ENCODE results near the gene DNAJA2.

Gene DNAJA2

DNA sequence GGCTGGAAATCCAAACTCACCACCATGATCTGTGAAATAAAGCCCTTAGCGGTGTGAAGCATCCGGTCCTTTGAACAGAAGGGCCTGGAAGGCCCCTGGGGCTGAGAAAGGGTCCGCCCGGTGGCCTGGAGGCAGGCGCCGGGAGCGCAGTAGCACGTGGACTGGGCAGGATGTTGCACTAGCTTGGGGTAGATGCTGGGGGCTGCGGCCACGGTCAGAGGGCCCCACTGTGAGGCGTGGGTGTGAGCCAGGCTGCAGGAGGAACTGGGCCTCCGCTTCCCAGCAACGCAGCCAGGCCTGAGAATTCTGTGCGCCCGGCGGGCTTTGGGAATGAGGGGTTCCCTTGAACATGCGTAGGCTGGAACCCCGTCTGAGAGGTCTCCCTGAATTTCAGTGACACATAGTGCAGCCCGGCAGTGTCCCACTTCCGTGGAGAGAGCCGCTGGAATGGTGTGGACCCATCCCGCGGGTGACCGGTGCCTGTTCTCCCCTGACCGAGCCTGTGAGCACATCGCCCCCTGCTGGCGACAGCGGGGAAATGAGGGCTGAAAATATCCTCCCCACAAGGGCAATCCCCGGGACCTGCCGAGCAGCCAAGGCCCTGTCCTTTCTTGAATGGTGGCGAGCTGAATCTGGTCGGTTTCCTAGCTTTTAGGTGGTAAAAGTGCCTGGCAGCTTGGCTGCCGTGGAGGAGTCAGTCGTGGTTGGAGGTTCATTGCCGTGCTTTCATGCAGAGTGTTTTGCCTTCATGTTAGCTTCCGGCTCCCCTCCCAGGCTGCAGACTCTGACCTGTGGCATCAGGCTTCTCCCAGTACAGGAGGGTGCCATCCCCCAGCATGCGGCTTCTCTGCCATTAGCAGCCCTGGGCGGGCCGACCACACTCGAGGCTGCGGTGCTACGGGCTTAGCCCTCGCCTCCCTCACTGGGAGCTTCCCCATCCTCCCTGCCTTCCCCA is 43.8 kb downstream of the DNAJA2 start:
- in situ Hi-C loops (cut with MboI; ENCODE audit: low sequenced_read_pairs): no loop called here

DNA sequence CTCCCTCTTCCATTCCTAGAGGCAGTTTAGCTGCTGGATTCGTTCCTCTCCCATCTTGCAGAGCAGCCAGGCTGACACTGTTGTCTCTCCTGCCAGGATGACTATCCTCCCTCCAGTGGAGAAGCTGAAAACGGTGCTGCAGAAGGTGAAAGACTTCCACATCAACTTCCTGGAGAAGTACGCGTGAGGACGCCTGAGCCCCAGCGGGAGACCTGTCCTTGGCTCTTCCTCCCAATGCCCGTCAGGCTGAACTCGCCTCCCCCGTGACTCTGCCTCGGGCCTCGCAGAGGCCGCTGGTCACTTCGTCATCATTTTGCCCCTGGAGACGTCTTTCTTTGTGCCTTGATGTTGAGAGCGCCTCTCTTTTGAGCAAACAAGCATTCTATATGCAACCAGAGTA is 44.7 kb downstream of the DNAJA2 start:
- in situ Hi-C loops (cut with MboI; ENCODE audit: low sequenced_read_pairs): no loop called here

DNA sequence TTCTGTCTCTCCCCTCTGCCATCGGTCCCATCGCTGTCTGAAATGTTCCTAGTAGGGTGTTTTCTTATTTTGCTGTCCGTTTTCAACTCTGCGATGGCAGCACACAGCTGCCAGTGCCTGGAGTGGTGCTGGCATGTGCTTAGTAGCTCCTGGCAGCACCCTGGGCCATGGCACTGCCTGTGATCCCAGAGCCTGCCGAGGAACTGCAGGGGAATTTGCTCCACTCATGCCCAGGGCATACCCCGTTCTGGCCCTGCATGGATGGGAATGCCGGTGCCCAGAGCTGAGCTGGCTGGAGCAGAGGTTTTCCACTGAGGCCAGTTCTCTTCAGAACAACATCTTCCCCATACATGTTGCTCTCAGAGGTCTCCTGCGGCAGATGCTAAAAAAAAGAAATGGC is 46.2 kb downstream of the DNAJA2 start:
- in situ Hi-C loops (cut with MboI; ENCODE audit: low sequenced_read_pairs): no loop called here

DNA sequence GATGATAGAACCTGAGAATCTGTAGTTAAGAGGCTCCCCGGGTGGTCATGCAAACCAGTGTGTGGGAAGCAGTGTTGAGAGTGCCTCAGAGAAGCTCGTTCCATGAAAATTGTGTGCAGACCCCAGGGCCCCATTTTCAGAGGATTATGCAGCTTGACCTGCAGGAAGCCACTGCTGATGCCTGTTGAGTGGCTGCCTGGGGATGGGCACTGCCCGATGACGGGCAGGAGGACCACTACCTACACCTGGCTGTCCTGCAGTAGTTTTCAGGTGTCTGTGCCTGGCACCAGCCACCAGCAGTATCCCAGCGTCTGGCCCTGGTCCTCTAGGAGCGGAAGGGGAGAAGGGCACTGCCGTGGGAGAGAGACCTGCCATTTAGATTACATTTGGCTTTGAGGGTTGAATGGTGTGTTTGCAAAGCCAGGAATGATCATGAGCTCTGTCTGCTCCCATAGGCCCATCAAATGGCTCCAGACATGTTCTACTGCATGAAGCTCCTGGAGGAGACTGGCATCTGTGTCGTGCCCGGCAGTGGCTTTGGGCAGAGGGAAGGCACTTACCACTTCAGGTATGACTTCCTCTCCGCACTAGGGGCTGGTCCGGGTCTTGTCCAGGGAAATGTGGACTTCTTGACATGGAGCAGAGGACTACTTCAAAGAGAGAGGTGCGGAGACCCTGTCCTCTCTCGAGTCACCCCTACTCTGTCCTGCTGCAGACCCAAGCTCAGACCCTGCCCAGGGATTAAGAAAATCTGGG is 46.8 kb downstream of the DNAJA2 start:
- in situ Hi-C loops (cut with MboI; ENCODE audit: low sequenced_read_pairs): no loop called here

DNA sequence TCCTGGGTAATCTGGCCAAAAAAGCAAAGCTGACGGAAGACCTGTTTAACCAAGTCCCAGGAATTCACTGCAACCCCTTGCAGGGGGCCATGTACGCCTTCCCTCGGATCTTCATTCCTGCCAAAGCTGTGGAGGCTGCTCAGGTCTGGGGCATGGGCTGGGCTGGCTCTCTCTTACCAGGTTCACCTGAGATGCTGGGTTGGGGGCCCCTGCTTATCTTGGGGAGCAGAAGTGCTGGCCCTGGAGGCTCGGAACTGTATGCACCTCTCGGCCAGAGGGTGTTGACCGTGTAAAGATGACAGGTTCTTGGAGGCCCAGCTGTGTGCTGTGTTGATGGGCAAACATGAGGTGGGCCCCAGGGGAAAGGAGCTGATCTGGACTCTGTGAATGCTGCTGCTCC is 49.1 kb downstream of the DNAJA2 start:
- in situ Hi-C loops (cut with MboI; ENCODE audit: low sequenced_read_pairs): loop anchor here (25.0 kb wide), 1 partner anchor 262 kb away; no protein-coding TSS in a partner anchor

DNA sequence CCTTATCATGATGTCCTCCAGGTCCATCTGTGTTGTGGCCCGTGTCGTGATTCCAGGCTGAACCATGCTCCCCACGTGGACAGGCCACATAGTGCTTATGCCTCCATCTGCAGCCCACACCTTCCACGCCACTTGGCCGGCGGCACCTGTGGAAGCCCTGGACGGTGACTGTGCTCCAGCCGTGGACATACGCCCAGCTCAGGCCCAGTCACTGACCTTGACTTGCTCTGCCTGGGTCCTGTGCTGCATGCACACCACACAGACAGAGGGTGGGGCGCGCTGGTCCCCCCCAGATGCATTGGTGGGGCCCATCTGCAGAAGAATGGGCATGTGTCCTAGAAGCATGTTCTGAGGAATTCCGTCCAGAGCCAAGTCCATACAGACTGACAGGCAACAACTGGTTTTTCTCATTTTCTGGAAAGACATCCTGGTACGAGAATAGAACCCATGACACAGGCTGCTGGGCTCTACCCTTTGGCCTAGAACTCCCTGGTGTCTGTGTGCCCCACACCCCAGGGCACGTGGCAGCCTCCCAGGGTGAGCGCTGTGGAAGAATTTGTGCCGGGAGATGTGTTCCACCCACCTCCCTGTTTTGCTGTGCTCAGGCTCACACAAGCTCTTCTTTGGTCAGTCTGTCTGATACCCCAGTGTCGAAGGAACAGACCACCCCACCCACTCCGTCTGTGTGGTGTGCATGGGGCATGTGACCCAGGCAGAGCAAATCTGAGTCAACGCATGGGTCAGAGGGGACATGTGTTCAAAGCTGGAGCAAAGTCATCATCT is 49.8 kb downstream of the DNAJA2 start:
- in situ Hi-C loops (cut with MboI; ENCODE audit: low sequenced_read_pairs): loop anchor here (25.0 kb wide), 1 partner anchor 261 kb away; no protein-coding TSS in a partner anchor

DNA sequence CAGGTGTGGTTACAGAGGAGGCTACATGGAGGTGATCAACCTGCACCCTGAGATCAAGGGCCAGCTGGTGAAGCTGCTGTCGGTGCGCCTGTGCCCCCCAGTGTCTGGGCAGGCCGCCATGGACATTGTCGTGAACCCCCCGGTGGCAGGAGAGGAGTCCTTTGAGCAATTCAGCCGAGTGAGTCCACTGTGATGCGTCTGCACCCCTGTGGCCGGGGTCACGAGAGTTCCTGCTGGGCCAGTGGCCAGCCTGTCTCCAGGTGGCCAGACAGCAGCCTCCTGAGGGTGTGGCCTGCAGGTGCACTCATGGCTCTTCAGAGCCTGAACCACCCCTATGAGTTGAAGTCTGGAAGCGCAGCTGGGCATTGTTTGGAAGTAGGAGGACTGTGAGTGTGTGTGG is 51.2 kb downstream of the DNAJA2 start:
- in situ Hi-C loops (cut with MboI; ENCODE audit: low sequenced_read_pairs): loop anchor here (25.0 kb wide), 1 partner anchor 260 kb away; no protein-coding TSS in a partner anchor

DNA sequence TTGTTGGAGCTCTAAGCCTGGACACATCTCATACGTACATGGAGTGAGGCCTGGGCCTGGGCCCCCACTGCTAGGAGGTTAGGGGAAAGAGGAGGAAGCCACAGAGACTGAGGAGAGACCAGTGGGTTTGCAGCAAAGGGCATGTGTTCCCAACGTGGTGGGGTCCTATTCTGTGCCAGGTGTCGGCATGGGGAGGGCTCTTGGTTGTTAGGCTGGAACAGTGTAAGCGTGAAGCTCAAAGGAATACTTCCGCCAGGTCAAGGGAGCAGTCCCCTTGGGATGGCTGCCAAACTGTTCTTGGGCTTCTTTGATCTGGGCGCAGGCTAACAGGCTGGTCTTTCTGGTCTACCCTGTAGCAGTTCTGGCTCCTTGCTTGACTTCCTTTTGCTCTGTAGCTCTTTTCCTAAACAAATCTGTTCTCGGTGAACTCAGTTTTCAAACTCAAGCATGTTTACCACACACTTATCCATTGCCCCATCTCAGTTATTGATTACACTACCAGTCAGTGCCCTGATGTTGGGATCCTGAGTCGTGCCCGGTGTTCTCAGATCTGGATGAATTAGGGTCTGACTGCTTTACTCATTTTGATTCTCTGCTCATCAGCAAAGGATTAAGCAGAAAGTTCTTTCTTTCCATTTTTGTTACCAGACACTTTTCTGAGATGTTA is 52.9 kb downstream of the DNAJA2 start:
- in situ Hi-C loops (cut with MboI; ENCODE audit: low sequenced_read_pairs): loop anchor here (25.0 kb wide), 1 partner anchor 258 kb away; no protein-coding TSS in a partner anchor

DNA sequence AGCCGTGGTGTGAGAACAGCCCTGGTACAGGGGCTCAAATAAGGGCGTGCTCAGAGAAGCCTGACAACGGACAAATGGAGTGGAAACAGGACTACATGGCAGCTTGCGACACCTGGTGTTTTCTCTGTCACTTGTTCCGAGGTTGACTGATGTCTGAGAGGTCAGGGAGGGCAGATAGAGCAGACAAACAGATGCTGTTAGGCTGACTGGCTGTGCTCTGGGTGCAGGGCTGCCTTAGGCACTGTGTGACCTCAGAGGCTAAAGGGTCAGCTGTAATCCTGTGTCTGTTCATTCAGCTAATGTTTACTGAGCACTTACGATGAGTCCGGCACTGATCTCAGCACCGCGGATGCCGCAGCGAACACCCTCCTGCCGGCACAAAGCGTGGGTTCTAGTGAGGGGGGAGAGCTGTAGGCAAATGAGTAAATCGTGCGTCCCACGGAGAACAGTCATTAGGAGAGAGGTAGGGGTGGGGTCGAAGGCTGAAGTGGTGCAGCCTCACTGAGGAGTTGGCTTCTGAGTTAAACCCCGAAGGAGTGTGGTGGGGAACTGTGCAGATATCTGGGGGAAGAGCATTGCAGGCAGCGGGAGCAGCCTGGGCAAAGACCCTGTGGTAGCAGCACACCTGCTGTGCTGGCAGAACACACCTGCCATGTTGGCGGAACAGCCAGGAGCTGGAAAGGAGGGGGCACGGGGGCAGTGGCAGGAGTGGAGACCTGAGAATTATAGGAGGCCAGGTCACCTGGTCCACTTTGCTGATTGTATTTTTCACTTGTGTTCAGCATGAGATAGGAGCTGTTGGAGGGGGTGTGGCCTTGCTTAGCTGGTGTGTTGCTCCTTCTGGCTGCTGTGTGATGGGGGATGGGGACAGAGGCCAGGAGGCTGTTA is 54.3 kb downstream of the DNAJA2 start:
- in situ Hi-C loops (cut with MboI; ENCODE audit: low sequenced_read_pairs): loop anchor here (25.0 kb wide), 1 partner anchor 257 kb away; no protein-coding TSS in a partner anchor

DNA sequence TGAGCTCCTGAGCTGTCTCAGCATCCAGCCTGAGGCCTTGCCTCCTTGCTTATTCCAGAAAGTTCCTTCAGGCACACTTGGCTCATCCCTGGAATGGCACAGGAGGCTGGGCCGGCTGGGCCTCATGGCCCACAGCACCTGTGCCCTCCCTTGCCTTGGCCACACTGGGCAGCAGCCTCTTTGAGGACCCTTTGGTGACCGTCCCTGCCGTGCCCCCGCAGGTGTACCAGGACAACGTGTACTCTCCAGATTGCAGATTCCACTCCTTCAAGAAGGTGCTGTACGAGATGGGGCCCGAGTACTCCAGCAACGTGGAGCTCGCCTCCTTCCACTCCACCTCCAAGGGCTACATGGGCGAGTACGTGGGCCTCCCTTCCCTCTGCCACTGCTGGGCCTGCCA is 55.1 kb downstream of the DNAJA2 start:
- in situ Hi-C loops (cut with MboI; ENCODE audit: low sequenced_read_pairs): loop anchor here (25.0 kb wide), 1 partner anchor 256 kb away; no protein-coding TSS in a partner anchor

DNA sequence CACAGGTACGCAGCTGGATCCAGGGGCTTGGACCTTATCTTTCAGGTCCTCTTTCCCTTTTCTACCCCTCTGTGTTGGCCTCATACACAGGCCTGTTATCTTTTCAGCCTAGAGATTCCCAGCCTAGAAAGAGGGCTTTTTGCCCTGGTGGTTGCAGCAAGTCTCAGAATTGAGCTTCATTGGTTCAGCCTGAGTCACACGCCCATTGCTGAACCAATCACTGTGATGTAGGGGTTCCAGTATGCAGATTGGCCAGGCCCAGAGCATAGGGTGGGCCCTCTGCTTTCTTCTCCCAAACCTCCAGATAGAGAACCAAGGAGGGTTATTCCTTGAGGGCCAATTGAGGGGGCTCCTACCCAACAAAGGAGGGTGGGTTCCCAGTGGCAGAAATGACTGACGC is 56.5 kb downstream of the DNAJA2 start:
- in situ Hi-C loops (cut with MboI; ENCODE audit: low sequenced_read_pairs): loop anchor here (25.0 kb wide), 1 partner anchor 255 kb away; no protein-coding TSS in a partner anchor

DNA sequence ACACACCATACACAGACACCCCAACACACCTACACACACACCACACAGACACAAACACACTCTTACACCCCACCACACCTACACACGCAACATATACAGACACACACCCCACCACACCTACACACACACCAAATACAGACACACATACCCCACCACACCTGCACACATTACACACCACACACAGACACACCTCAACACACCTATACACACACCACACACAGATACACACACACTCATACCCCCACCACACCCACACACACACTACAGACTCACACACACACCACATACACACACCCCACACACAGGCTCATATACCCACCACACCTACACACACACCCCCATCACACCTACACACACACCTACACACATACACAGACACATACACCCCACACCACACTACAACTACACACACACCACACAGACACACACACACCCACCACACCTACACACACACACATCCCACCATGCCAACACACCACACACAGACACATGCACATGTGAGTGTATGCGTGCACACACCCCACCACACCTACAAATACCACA is 57.9 kb downstream of the DNAJA2 start:
- in situ Hi-C loops (cut with MboI; ENCODE audit: low sequenced_read_pairs): loop anchor here (25.0 kb wide), 1 partner anchor 253 kb away; no protein-coding TSS in a partner anchor

DNA sequence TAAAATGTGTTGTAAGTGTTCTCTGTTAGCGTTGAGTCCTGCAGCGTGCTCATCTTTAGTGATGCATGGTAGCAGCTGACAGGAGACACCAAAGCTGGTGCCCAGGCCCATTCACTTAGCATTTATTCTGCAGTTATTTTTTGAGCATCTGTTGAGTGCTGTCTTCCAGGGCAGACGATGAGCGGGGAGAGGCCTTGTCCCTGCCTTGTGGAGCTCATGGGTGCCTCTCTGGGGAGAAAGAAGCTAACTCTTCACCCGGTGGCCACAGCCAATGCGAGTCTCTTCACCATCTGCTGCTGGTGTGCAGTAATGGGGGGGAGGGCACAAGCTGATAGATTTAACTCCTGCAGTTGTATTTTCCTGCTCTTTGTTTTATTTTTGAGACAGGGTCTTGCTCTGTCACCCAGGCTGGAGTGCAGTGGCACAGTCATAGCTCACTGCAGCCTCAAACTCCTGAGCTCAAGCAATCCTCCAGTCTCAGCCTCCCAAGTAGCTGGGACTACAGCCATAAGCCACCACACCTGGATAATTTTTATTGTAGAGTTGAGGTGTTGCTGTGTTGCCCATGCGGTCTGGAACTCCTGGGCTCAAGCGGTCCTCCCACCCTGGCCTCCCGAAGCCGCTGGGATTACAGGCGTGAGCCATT is 58.8 kb downstream of the DNAJA2 start:
- in situ Hi-C loops (cut with MboI; ENCODE audit: low sequenced_read_pairs): loop anchor here (25.0 kb wide), 1 partner anchor 252 kb away; no protein-coding TSS in a partner anchor

DNA sequence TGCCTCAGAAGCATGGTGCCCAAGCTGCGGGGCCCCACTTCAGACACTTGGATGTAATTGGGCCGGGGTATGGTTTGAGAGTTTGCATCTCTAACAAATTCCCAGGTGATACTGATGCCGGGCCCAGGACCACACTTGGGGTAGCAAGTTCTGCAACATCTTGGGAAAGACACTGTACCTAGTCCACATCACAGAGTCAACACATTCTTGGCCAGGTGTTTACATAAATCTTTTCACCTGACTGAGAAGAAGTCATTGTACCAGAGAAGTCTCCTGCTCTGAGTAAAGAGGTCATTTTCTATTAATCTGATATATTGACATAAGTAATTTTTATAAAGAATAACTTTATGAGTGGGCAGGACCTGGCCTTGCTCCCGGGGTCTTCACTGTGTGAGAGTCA is 61.8 kb downstream of the DNAJA2 start:
- in situ Hi-C loops (cut with MboI; ENCODE audit: low sequenced_read_pairs): loop anchor here (25.0 kb wide), 1 partner anchor 249 kb away; no protein-coding TSS in a partner anchor

DNA sequence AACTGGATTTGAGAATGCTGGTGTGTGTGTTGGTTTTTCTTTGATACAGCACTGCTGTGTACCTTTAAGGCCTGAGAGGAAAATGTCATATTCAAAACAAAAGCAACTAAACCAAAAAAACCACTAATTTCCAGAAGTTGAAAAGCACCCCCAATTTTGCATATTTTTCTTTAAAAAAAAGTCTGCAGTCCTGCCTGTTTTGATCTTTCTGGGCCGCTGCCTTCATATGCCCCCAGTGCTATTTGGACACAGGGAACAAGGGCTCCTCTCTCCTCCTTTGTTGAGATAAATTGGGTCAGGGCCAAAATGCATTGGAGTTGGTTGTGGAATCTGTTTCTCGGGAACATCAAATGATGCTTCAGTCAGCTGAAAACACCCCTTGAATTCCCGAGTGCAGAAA is 62.4 kb downstream of the DNAJA2 start:
- in situ Hi-C loops (cut with MboI; ENCODE audit: low sequenced_read_pairs): loop anchor here (25.0 kb wide), 1 partner anchor 249 kb away; no protein-coding TSS in a partner anchor

DNA sequence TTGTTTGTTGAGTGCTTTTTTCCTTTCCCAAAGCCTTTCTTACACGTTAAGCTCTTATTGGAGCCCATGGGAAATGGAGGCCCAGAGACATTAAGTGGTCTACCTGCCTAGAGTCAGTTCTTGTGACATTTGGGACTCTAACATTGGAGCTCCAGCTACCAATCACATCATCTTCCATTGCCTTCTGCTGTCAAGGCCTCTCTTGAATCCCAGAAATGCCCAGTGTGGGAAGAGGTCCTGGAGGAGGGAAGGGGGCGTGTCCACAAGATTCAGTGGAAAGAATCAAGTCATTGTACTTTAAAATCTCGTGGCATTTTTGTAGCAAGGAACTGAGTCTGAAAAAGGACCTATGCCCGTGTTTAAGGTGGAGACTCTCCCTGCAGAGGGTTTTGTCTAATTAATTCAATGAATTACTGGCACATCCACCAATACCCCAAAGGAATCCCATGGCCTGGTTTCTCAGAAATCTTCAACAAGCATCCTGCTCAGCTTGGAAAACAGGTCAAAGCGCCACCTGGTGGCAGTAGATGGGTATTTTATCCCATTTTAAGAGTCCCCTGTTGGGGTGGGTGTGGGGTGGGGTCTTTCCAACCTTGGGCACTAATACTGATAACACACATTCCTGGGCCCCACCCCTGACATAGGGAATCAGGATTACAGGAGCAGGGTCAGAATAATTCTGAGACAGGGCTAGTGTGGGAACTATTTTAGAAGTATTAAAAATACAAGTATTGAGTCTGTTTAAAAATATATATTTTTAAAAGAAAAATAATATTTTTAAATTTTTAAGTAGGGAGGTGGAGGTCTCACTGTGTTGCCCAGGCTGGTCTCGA is 64.7 kb downstream of the DNAJA2 start:
- in situ Hi-C loops (cut with MboI; ENCODE audit: low sequenced_read_pairs): loop anchor here (25.0 kb wide), 1 partner anchor 246 kb away; no protein-coding TSS in a partner anchor
